ENCODE results near the gene MAFB.

DNA sequence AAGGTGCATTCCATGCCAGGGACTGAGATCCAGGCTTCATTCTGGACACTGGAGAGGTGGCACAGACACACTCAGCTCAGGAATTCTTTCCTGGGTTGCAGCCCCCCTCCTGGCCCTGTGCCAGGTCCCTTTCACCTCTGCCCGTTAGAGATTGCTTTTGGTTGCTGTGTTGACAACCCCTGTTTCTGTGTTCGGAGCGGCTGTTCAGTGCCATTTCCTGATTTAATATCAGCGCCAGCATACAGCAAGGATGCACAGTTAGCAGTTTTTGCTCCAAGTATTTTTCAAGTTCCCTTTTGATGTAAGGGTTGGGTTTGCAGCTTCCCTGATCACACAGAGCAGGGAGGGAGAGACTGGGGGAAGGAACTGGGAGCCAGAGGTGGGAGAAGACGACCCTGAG is 8.5 kb upstream of the MAFB start:
- TF ChIP-seq, protein P1, sequence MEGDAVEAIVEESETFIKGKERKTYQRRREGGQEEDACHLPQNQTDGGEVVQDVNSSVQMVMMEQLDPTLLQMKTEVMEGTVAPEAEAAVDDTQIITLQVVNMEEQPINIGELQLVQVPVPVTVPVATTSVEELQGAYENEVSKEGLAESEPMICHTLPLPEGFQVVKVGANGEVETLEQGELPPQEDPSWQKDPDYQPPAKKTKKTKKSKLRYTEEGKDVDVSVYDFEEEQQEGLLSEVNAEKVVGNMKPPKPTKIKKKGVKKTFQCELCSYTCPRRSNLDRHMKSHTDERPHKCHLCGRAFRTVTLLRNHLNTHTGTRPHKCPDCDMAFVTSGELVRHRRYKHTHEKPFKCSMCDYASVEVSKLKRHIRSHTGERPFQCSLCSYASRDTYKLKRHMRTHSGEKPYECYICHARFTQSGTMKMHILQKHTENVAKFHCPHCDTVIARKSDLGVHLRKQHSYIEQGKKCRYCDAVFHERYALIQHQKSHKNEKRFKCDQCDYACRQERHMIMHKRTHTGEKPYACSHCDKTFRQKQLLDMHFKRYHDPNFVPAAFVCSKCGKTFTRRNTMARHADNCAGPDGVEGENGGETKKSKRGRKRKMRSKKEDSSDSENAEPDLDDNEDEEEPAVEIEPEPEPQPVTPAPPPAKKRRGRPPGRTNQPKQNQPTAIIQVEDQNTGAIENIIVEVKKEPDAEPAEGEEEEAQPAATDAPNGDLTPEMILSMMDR (conservative IDR thresholded peaks at IDR 0.05; ENCODE audit: low read depth, low read length), result no peak
- no peak for TF ChIP-seq EZH2 (IDR thresholded peaks at IDR 0.05; ENCODE audit: borderline replicate concordance, low read depth, low read length, poor library complexity, severe bottlenecking)

Measured in A673 (cell line).